Activated CD4-positive, CD25-positive, alpha-beta regulatory T cell (primary cell): ENCODE results near the gene STK31.
"Not testable (repeated sequence)": the region's sequence is repeated elsewhere in the genome, so short reads cannot be mapped to it uniquely, and the experiment has no call there.

ENCODE experiments used
- DNase-seq, 4 experiments: peaks; one replicate each; lab custom pipeline; 2025; lab: John Stamatoyannopoulos, UW

STK31 gene

DNA sequence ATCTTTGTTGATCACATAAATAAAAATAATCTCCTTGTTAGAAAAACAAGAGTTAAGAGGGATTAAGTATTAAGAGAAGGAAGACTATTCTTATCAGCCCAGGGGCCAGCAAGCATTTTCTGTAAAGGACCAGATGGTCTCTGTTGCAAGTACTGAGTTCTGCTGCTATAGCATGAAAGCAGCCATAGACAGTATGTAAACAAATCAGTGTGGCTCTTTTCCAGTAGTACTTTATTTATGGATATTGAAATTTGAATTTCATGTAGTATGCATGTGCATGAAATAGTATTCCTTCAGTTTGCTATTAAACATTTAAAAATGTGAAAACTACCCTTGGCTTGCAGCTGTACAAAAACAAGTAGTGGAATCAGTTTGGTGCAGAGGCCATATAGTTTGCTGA lies 81.7 kb downstream of the STK31 start:
- no peak for DNase-seq

DNA sequence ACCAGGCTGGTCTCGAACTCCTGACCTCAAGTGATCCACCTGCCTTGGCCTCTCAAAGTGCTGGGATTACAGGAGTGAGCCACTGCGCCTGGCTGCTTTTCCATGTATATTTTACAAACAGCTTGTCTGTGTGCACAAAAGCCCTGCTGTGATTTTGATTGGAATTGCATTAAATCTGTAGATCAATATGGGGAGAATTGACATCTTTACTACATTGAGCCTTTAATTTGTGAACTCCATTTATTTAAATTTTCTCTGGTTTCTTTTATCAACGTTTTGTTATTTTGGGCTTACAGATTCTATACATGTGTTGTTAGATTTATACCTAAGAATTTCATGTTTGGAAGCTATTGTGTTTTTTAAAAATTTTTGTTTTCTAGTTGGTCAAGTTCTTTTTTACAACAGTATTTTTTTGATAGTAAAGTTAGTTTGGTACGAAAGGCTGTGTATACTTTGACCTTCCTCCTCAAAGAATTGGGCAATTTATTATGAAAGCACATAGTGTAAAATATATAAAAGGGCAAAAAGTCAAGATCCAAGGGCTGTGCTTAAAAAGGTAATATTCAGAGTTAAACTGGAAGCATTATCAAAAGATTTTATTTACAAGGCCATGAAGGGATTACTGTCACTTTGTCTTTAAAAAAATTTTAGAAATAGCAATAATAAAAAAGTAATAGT lies 92.8 kb downstream of the STK31 start:
- no peak for DNase-seq

DNA sequence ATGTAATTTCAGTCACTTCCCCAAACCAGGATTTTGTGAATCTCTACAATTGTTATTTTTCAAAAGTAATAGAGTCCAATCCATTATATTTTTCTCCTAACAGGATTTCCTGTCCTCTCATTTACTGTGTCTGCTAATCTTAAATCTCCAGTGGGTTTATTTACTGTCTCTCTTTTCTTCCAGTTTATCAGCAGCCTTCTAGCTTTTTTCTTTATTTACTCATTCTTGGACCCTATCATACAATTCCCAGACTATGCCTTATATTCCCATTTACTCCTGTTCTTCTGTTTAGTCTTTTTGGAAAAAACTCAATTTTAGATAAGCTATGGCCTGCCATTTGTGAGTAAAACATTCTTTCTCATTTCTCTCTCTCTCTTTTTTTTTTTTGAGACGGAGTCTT lies 94.7 kb downstream of the STK31 start:
- no peak for DNase-seq

DNA sequence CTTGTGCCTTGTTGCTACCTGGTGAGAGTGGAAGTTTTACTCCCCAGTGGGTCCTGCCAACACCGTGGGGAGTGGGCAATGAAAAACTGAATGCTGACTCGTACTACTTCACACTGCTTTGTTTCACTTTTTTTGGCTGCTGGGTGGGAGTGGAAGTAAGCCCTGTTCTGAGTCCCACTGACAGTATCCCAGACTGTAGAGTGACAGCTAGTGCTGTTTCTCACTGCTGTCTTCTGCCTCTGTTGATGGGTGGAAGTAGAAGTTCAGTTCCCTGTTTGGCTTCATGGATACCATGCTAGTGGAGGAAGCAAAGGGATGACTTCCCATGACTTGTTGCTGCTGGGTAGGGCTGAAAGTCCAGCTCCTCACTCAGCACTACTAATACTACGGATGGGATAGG lies 98.4 kb downstream of the STK31 start:
- DNase-seq: no peak

DNA sequence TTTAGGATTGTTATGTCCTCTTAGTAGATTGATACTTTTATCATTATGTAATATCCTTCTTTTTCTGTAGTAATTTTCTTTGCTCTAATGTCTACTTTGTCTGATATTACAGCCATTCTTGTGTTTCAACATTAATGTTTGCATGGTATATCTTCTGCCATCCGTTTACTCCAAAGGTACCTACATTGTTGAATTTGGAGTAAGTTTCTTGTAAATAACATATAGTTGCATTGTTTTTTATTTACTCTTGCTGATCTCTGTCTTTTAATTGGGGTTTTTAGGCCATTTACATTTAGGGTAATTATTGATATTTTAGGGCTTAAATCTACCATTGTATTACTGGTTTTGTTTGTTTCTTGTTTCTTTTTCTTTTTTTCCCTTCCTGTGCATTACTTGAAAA lies 100.1 kb downstream of the STK31 start:
- DNase-seq: no peak

DNA sequence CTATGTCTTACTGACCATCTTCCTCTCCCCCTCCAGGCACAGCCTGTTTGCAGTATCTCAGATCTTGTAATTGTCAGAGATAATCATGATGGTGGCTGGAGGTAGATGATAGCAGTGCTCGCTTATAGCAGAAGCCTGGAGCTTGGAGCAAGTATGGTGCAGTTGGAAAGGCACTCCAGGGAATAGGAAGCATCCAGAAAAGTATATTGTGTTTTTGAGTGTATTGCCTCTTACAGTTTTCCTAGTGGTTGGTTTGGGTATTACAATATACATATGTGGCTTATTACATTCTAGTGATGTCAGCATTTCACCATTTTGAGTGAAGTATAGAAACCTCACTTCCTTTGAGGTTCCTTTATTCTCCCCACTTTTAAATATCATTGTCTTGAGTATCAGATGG lies 101.5 kb downstream of the STK31 start:
- DNase-seq: no peak

DNA sequence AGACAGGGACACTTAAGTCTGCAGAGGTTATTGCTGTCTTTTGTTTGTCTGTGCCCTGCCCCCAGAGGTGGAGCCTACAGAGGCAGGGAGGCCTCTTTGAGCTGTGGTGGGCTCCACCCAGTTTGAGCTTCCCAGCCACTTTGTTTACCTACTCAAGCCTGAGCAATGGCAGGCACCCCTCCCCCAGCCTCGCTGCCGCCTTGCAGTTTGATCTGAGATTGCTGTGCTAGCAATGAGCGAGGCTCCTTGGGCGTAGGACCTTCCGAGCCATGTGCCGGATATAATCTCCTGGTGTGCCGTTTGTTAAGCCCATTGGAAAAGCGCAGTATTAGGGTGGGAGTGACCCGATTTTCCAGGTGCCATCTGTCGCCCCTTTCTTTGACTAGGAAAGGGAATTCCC lies 118.1 kb downstream of the STK31 start:
- DNase-seq: not testable (repeated sequence)

DNA sequence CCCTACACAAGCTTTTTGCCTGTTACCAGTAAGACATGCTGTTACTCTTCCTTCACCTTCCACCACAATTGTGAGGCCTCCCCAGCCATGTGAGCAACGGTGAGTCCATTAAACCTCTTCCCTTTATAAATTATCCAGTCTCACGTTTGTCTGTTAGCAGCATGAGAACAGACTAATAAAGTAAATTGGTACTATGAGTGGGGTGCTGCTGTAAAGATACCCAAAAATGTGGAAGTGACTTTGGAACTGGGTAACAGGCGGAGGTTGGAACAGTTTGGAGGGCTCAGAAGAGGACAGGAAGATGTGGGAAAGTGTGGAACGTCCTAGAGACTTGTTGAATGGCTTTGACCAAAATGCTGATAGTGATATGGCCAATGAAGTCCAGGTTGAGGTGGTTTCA lies 122.7 kb downstream of the STK31 start:
- not testable (repeated sequence) for DNase-seq

GRCh38 chr7:23833405-23833804 lies 123.4 kb downstream of the STK31 start:
- no peak for DNase-seq

DNA sequence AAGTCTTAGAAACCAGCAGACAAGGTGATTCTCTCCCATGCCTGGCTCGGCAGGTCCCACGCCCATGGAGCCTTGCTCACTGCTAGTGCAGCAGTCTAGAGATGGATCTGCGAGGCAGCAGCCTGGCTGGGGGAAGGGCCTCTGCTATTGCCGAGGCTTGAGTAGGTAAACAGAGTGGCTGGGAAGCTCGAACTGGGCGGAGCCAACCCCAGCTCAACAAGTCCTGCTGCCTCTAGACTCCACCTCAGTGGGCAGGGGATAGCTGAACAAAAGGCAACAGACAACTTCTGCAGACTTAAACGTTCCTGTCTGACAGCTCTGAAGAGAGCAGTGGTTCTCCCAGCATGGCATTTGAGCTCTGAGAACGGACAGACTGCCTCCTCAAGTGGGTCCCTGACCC lies 134.8 kb downstream of the STK31 start:
- DNase-seq: not testable (repeated sequence)

- no peak for DNase-seq
These were observed 142.1 kb downstream of the STK31 start for GRCh38 chr7:23852135-23852534.

DNA sequence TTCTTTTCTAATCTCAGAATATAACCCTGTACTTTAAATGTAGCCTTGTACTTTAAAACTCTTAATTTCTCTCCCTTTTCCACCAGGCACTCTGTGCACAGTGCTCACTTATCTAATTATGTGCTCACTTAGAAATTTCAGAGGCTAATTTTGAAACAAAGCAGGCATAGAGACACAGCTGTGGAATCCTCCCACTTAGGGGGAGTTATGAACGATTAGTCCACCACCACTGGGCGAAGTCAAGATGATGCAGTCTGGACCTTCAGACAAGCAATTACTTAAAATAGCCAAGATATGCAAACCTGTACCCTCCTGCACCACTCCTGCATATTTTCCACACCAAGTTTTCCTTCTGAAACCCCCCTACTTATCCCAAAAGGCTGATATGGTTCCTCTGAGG lies 143.0 kb downstream of the STK31 start:
- DNase-seq: no peak

DNA sequence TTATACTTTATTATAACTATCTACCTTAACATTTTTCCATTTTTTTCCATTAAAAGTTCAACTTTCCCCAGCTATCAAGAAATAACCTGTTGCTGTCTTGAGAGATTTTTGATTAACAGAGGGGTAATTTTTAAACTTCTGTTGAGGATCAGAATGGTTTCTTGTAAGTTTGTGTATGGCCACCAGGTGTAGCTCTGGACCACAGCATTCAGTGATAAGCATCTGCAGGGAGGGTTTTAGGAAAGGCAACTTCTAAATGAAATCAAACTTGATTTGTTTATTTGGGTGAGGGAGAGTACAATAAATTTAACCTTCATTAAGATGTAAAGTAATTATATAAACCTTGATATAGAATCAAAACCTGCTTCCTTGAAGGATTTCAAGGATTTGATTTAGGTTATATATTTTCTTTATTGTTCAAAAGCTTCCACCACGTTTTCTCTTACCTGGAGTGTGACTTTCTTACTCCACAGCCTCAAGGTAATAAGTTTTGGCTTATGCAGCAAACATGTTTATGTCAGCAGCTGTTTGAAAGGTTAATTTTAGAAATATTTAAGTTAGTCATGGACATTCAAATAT lies 153.3 kb downstream of the STK31 start:
- DNase-seq: no peak

DNA sequence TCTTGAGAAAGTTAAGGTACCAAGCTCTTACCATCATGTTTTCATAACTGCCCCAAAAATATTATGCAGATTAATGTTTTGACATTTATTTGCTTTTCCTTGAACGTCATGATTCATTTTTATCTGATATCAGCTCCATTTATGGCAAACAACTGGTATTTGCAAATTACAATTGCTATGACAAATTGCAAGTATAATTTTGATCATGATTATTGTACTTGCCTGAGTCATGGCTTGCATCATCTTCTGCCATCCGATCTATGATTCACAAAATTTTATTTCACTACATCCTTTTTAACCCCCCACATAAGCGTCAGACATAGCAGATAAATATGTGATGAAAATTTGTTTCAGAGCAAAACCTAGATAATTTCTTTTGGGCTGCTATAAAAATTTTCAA lies 155.0 kb downstream of the STK31 start:
- no peak for DNase-seq

- DNase-seq: no peak
These were observed 163.3 kb downstream of the STK31 start for GRCh38 chr7:23873306-23873705.

DNA sequence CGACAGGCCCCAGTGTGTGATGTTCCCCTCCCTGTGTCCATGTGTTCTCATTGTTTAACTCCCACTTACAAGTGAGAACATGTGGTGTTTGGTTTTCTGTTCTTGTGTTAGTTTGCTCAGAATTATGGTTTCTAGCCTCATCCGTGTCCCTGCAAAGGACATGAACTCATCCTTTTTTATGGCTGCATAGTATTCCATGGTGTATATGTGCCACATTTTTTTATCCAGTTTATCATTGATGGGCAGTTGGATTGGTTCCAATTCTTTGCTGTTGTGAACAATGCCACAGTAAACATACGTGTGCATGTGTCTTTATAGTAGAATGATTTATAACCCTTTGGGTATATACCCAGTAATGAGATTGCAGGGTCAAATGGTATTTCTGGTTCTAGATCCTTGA lies 166.5 kb downstream of the STK31 start:
- not testable (repeated sequence) for DNase-seq
